ENCODE measurements around the gene FAM8A1.

GRCh38 chr6:17606606-17607005 lies 6.5 kb downstream of the FAM8A1 start:
- TF ChIP-seq YY1 (IDR thresholded peaks at IDR 0.05; ENCODE audit: insufficient read depth, insufficient read length) = no peak
- no peak for TF ChIP-seq ZNF274 (IDR thresholded peaks at IDR 0.05; ENCODE audit: low read depth, low read length)

Data from NT2/D1 (cell line).